GM12878 (cell line): ENCODE measurements around the gene KCNA3. TPM values are rescaled to one million over a fixed set of nuclear protein-coding genes. Genes with fewer than 3 reads are reported as not detected.

Source experiments
- ATAC-seq: fragments of 200-7000 bp; cut with Tn5 transposase; 3 replicates; pipeline ENCODE4 v1.9.1; 2020; ENCODE audit warnings: mild to moderate bottlenecking, moderate library complexity
- BruUV-seq: library from RNA; stranded (reverse); fragments of 400-500 nt; replicated peaks from 2 replicates; lab custom pipeline; 2021; lab: Mats Ljungman, UMichigan
- CTCF ChIA-PET: fragments of 300-600 bp; sonication (Branson Sonifier 250); formaldehyde crosslinking; extraction: SDS; loops from one replicate; lab custom pipeline; 2021; ENCODE audit warnings: inconsistent platforms; lab: Yijun Ruan, JAX
- POLR2A ChIA-PET: fragments of 350-600 bp; formaldehyde crosslinking; extraction: SDS; loops from one replicate; lab custom pipeline; 2021; ENCODE audit warnings: inconsistent platforms; lab: Charles Lee
- RAD21 ChIA-PET: fragments of 300-600 bp; sonication (Branson Sonifier 250); formaldehyde crosslinking; loops from one replicate; lab custom pipeline; 2023; ENCODE audit warnings: antibody characterized with exemption; ENCODE audit not compliant: unreplicated experiment; lab: Charles Lee
- SMC1A ChIA-PET: fragments of 300-600 bp; sonication (Branson Sonifier 250); formaldehyde crosslinking; loops from one replicate; lab custom pipeline; 2023; ENCODE audit not compliant: unreplicated experiment, uncharacterized antibody; lab: Charles Lee
- DNase-seq: peaks from one replicate; pipeline ENCODE4 v3.0.0-alpha.2; 2011; ENCODE audit warnings: low read depth, low spot score
- FAIRE-seq: peaks from 3 replicates; lab custom pipeline; 2011; peaks lifted over from hg19 to GRCh38; lab: Jason Lieb, UNC
- H2AFZ ChIP-seq: 2 replicates; pipeline ENCODE4 v1.6.0; 2011; ENCODE audit warnings: low read depth, low read length, control low read depth; ENCODE audit not compliant: control insufficient read depth
- H3K27ac ChIP-seq: 2 replicates; pipeline ENCODE4 v1.5.1; 2011; ENCODE audit warnings: control low read depth; ENCODE audit not compliant: control insufficient read depth, insufficient read depth
- H3K27me3 ChIP-seq, 2 experiments: replicated peaks in 1 of 2; 2 replicates each; pipeline versions ENCODE4 v1.6.0 to v1.6.1; 2011; ENCODE audit warnings: low read length in 1 of 2; ENCODE audit not compliant: control insufficient read depth in 2 of 2, insufficient read depth in 2 of 2
- H3K36me3 ChIP-seq, 2 experiments: 2 replicates each; pipeline ENCODE4 v1.5.1; 2011; ENCODE audit warnings: low read length in 1 of 2; ENCODE audit not compliant: control insufficient read depth in 2 of 2, insufficient read depth in 2 of 2
- H3K4me1 ChIP-seq: 2 replicates; pipeline ENCODE4 v1.6.1; 2011; ENCODE audit warnings: mild to moderate bottlenecking, low read length, moderate library complexity, mixed read lengths; ENCODE audit not compliant: control insufficient read depth, insufficient read depth
- H3K4me2 ChIP-seq: 2 replicates; pipeline ENCODE4 v1.6.0; 2011; ENCODE audit warnings: control low read depth; ENCODE audit not compliant: control insufficient read depth, insufficient read depth
- H3K4me3 ChIP-seq: fragments of 200-600 bp; sonication (generic); 2 replicates; pipeline ENCODE4 v1.5.1; 2016
- H3K79me2 ChIP-seq: 2 replicates; pipeline ENCODE4 v1.6.0; 2011; ENCODE audit warnings: low read length; ENCODE audit not compliant: control insufficient read depth, insufficient read depth
- H3K9ac ChIP-seq: 2 replicates; pipeline ENCODE4 v1.8.0; 2011; ENCODE audit warnings: low read length, control low read depth, mixed read lengths; ENCODE audit not compliant: control insufficient read depth, insufficient read depth
- H3K9me3 ChIP-seq: replicated peaks from 3 replicates; pipeline ENCODE4 v1.5.1; 2011; ENCODE audit warnings: mild to moderate bottlenecking, low read length; ENCODE audit not compliant: control insufficient read depth, insufficient read depth
- H4K20me1 ChIP-seq: 2 replicates; pipeline ENCODE4 v1.6.0; 2011; ENCODE audit not compliant: control insufficient read depth, insufficient read depth
- CBFB ChIP-seq: IDR thresholded peaks from 2 replicates; pipeline ENCODE4 v1.6.1; 2016; ENCODE audit warnings: antibody characterized with exemption, low read depth
- CBX5 ChIP-seq: sonication (generic); IDR thresholded peaks from 2 replicates; pipeline ENCODE4 v1.6.1; 2016; ENCODE audit warnings: low read depth, moderate library complexity, mild to moderate bottlenecking, inconsistent platforms
- HDAC2 ChIP-seq: fragments of 200-600 bp; sonication (generic); IDR thresholded peaks from 2 replicates; pipeline ENCODE4 v1.6.1; 2017
- IKZF1 ChIP-seq: fragments of 450-650 bp; conservative IDR thresholded peaks from 2 replicates; pipeline ENCODE4 v1.6.1; 2017; ENCODE audit warnings: antibody characterized with exemption, mild to moderate bottlenecking
- LARP7 ChIP-seq: fragments of 450-650 bp; IDR thresholded peaks from 2 replicates; pipeline ENCODE4 v1.6.1; 2017; ENCODE audit warnings: mild to moderate bottlenecking
- MEF2A ChIP-seq: IDR thresholded peaks from 2 replicates; pipeline ENCODE4 v1.6.1; 2011; ENCODE audit warnings: low read depth, mild to moderate bottlenecking, low read length, moderate library complexity; ENCODE audit not compliant: insufficient read depth
- NFYA ChIP-seq: IDR thresholded peaks from 2 replicates; pipeline ENCODE4 v1.6.1; 2011; ENCODE audit warnings: low read depth, mild to moderate bottlenecking, low read length, improper control_type of control experiment, borderline replicate concordance
- SUPT20H ChIP-seq: IDR thresholded peaks from 2 replicates; pipeline ENCODE4 v1.6.1; 2011; ENCODE audit warnings: low read depth, mild to moderate bottlenecking, low read length, moderate library complexity, borderline replicate concordance; ENCODE audit not compliant: control insufficient read depth
- ZNF207 ChIP-seq: fragments of 450-650 bp; IDR thresholded peaks from 2 replicates; pipeline ENCODE4 v1.6.1; 2014; ENCODE audit warnings: antibody characterized with exemption, mild to moderate bottlenecking, borderline replicate concordance
- WGBS: methylation state at CpG from one replicate; pipeline ENCODE4 v1.1.6; 2016; ENCODE audit warnings: low lambda C conversion rate; ENCODE audit not compliant: insufficient replicate concordance, insufficient coverage; ENCODE audit errors: missing lambda C conversion rate; 5-methylcytosine and 5-hydroxymethylcytosine counted together
- in situ Hi-C: fragments of 300-500 bp; cut with MboI; formaldehyde crosslinking; loops from 9 replicates; pipeline ENCODE4 v1.14.3; 2018; ENCODE audit warnings: mixed read lengths
- intact Hi-C: fragments of 100-400 bp; cut with micrococcal nuclease; formaldehyde crosslinking; loops from one replicate; pipeline ENCODE4 v1.14.2; 2022; ENCODE audit not compliant: unreplicated experiment
- polyA plus RNA-seq, 11 experiments: library from polyadenylated mRNA; depleted of rRNA in 4 of 11; unstranded in 6 of 11; stranded (reverse) in 5 of 11; fragments of >200 nt; fragmentation: Nextera tagmentation in 4 of 11; fragmentation: Illumina TruSeq in 1 of 11; extraction: Ambion mirVana in 4 of 11; extraction: Trizol in 1 of 11; gene quantifications; 1 replicate in 1 of 11; 2 replicates in 10 of 11; pipeline versions ENCODE4 v1.2.1 to v1.2.3, GENCODE V29; 2011 to 2016; ENCODE audit warnings: inconsistent platforms in 2 of 11, missing spikeins in 2 of 11, low read depth in 1 of 11
- total RNA-seq, 4 experiments: library from RNA; depleted of rRNA in 3 of 4; stranded (reverse); fragments of >200 nt in 3 of 4; fragmentation: Illumina TruSeq in 1 of 4; extraction: Trizol in 1 of 4; gene quantifications; 2 replicates each; pipeline versions ENCODE4 v1.2.1 to v1.2.3, GENCODE V29; 2013 to 2021
- TF ChIP-seq, protein P1 (sequence below): fragments of 450-650 bp; IDR thresholded peaks from 2 replicates; pipeline ENCODE4 v1.6.1; 2014; ENCODE audit warnings: mild to moderate bottlenecking

Gene KCNA3
- total and polyA plus RNA-seq, 10 of the 15 experiments (the other 5 are each of a cell fraction or from before 2014, with no cell fraction given): 0.10 to 3.3 (median 1.7) TPM

DNA sequence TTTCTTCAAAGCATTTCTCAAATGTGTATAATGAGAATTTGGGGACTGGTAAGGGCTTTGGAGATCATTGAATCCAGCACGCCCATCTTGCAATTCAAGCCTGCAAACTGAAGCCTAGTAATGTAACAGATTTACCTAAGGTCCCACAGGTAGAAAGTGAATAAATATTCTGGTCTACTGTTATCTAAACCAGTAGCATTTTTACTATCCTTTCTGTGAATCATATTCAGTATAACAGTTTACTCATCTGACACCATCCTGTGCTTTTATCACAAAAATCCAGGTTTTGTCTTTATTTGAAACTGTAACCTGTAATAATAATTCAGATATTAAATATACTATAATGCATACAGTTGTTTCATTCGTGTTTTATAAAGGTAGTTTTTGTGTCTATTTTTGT is 17.4 kb downstream of the KCNA3 start:
- no peaks in the 10 kb centered on the region for H3K36me3 ChIP-seq

DNA sequence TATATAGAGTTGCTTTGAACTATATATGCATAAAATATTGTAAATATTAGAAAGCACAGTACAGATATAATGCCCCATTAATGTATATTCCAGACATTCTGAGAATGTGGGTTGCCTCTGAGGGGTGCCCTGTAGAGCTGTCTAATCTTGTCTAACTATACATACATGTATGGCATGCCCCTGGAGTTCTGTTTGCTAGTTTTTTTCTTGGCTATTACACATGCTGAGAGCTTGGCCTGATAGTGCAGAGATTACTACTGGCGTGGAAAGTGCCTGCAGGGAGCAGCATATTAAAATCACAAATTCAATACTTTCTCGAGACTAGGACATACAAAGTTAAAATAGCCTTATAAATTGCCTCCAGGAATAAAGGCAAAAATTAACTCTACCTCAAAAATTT is 24.1 kb downstream of the KCNA3 start:
- no TSS peak for BruUV-seq
- Histone ChIP-seq H3K4me3 (no peak overlapping the region), H3K4me1 (peaks cover 7% of the 10 kb centered on the region; the same call in 1 of the 2 replicates), H3K27ac (no peak overlapping the region), H3K36me3 (no peaks in the 10 kb centered on the region), H4K20me1 (no peaks in the 10 kb centered on the region), H3K27me3 (no peaks in the 10 kb centered on the region), H3K9me3 (no peaks in the 10 kb centered on the region), H3K79me2 (no peaks in the 10 kb centered on the region), H2AFZ (no peak overlapping the region), H3K9ac (no peak overlapping the region), H3K4me2 (no peak overlapping the region)
- ChIA-PET RAD21 (no interaction called here), POLR2A (no interaction called here), CTCF (interaction anchor here (4.3 to 9.8 kb wide), 2 partner anchors 12 to 115 kb away, joined by 20 to 60 read pairs; no protein-coding TSS in a partner anchor), SMC1A (interaction anchor here (12.5 kb wide), 1 partner anchor 16 kb away, joined by 144 read pairs; no protein-coding TSS in a partner anchor)
- FAIRE-seq (no peak), DNase-seq (no peak), ATAC-seq (no peak)
- 67% methylated on average over 2 of the region's 2 CpGs for WGBS
- intact Hi-C loops (no loop called here), in situ Hi-C loops (no loop called here)
- TF ChIP-seq CBX5: no peak
- no peak for TF ChIP-seq SUPT20H
- TF ChIP-seq IKZF1: no peak
- no peak for TF ChIP-seq MEF2A
- no peak for TF ChIP-seq HDAC2
- TF ChIP-seq CBFB: no peak

More for the DNA sequence above, 17.4 kb downstream of the KCNA3 start:
- in situ Hi-C loops (no loop called here), intact Hi-C loops (no loop called here)
- Histone ChIP-seq H2AFZ (no peak overlapping the region), H4K20me1 (no peaks in the 10 kb centered on the region), H3K79me2 (no peaks in the 10 kb centered on the region), H3K4me2 (no peak overlapping the region), H3K27ac (no peak overlapping the region), H3K9ac (no peak overlapping the region), H3K9me3 (no peaks in the 10 kb centered on the region), H3K27me3 (no peaks in the 10 kb centered on the region), H3K4me3 (no peak overlapping the region), H3K4me1 (no peaks in the 10 kb centered on the region)
- POLR2A ChIA-PET: no interaction called here
- no peak for FAIRE-seq
- ATAC-seq: no peak
- 44% methylated on average over 2 of the region's 2 CpGs for WGBS
- DNase-seq: no peak
- TF ChIP-seq LARP7 (no peak), NFYA (no peak), ZNF207 (no peak)
- TF ChIP-seq, protein P1, sequence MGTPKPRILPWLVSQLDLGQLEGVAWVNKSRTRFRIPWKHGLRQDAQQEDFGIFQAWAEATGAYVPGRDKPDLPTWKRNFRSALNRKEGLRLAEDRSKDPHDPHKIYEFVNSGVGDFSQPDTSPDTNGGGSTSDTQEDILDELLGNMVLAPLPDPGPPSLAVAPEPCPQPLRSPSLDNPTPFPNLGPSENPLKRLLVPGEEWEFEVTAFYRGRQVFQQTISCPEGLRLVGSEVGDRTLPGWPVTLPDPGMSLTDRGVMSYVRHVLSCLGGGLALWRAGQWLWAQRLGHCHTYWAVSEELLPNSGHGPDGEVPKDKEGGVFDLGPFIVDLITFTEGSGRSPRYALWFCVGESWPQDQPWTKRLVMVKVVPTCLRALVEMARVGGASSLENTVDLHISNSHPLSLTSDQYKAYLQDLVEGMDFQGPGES: no peak
- no TSS peak for BruUV-seq
- SMC1A ChIA-PET: interaction anchor here (1.2 to 3.4 kb wide), 4 partner anchors 11 to 28 kb away, joined by 3 to 20 read pairs (median 6); no protein-coding TSS in a partner anchor
- CTCF ChIA-PET: interaction anchor here (0.6 to 1.7 kb wide), 2 partner anchors 38 to 879 kb away, joined by 4 to 6 read pairs; no protein-coding TSS in a partner anchor
- RAD21 ChIA-PET: interaction anchor here (1.0 kb wide), 1 partner anchor 108 kb away, joined by 5 read pairs; no protein-coding TSS in a partner anchor
